Loucy (cell line): Measurements from ENCODE around the gene RAB1A.
"Not testable (repeated sequence)": the region's sequence is repeated elsewhere in the genome, so short reads cannot be mapped to it uniquely, and the experiment has no call there.

ENCODE experiments used
- EZH2phosphoT487 ChIP-seq: fragments of 200-600 bp; IDR thresholded peaks from 2 replicates; pipeline ENCODE4 v1.6.1; 2018; ENCODE audit warnings: antibody characterized with exemption, mild to moderate bottlenecking, moderate library complexity, borderline replicate concordance
- TF ChIP-seq, protein P1 (sequence below): fragments of 200-600 bp; sonication (generic); conservative IDR thresholded peaks from 2 replicates; pipeline ENCODE4 v1.5.1; 2014; ENCODE audit warnings: mild to moderate bottlenecking, antibody characterized with exemption, low read length

DNA sequence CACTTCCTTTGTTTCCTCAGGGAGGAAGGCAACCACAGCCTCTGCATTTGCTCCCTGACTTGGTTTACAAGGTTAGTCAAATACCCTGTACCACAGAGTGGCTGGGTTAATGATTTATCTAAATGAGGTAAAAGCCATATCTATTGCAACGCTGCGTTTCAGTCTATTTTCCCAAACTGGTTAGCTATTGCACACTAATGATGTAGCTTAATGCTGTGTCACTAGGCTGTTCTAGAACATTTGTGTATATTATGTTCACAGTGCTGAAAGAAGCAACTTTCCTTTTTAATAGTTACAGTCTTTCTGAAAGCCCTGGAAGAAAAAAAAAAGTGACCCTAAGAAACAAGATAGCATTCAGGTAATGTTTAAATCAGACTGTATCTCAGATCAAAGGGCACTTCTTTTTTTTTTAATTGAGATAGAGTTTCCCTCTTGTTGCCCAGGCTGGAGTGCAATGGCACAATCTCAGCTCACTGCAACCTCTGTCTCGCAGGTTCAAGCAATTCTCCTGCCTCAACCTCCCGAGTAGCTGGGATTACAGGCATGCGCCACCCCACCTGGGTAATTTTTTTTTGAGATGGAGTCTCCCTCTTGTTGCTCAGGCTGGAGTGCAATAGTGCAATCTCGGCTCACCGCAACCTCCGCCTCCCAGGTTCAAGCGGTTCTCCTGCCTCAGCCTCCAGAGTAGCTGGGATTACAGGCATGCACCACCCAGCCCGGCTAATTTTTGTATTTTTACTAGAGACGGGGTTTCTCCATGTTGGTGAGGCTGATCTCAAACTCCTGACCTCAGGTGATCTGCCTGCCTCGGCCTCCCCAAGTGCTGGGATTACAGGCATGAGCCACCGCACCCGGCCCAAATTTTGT, 40.9 kb upstream of the RAB1A start:
- TF ChIP-seq, protein P1, sequence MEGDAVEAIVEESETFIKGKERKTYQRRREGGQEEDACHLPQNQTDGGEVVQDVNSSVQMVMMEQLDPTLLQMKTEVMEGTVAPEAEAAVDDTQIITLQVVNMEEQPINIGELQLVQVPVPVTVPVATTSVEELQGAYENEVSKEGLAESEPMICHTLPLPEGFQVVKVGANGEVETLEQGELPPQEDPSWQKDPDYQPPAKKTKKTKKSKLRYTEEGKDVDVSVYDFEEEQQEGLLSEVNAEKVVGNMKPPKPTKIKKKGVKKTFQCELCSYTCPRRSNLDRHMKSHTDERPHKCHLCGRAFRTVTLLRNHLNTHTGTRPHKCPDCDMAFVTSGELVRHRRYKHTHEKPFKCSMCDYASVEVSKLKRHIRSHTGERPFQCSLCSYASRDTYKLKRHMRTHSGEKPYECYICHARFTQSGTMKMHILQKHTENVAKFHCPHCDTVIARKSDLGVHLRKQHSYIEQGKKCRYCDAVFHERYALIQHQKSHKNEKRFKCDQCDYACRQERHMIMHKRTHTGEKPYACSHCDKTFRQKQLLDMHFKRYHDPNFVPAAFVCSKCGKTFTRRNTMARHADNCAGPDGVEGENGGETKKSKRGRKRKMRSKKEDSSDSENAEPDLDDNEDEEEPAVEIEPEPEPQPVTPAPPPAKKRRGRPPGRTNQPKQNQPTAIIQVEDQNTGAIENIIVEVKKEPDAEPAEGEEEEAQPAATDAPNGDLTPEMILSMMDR = not testable (repeated sequence)
- not testable (repeated sequence) for TF ChIP-seq EZH2phosphoT487
